Measurements from ENCODE around the gene ZNF438. TPM values are rescaled to one million over a fixed set of nuclear protein-coding genes. Genes with fewer than 3 reads are reported as not detected.

ZNF438 gene
- total and polyA plus RNA-seq, 8 donors = 9.6 to 20.1 (median 10.7) TPM

DNA sequence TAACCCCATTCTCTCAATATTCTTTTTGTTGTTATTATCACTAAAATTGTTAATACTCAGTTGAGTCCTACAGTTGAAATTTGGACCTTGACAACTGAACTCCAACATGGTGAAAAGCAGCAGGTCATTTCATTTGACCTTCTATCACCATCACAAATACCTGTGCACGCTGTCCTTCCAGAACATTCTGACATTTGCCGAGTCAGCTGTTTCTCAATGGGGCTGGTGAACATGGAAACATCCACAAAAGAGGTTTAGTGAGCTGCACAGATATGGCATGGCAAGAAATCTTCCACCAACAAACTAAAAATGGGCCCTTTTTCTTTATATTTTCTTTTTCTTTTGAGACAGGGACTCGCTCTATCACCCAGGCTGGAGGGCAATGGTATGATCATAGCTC lies 169.7 kb downstream of the ZNF438 start:
- intact Hi-C loops (cut with DNase I) = no loop called here
- H3K27ac ChIP-seq = peak overlapping the region; percentile 0 to 28
- H3K4me1 ChIP-seq = peaks cover 8 to 48% of the 10 kb centered on the region in 2 donors

DNA sequence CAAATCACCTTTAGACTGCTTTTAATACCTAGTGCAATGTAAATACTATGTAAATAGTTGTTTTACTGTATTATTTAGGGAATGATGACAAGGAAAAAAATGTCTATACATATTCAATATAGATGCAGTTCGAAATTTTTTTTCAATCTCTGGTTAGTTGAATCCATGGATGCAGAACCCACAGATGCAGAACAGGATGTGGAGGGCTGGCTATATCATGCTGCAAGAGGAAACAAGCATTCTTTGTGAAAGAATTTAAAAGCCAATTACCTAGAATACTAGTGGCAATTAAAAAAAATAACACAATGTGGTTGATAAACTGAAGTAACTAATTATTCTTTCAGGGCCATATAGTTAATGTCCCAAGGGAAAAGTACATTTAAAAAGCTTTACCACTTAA lies 170.4 kb downstream of the ZNF438 start:
- ATAC-seq = no peak
- TF ChIP-seq, protein P1, sequence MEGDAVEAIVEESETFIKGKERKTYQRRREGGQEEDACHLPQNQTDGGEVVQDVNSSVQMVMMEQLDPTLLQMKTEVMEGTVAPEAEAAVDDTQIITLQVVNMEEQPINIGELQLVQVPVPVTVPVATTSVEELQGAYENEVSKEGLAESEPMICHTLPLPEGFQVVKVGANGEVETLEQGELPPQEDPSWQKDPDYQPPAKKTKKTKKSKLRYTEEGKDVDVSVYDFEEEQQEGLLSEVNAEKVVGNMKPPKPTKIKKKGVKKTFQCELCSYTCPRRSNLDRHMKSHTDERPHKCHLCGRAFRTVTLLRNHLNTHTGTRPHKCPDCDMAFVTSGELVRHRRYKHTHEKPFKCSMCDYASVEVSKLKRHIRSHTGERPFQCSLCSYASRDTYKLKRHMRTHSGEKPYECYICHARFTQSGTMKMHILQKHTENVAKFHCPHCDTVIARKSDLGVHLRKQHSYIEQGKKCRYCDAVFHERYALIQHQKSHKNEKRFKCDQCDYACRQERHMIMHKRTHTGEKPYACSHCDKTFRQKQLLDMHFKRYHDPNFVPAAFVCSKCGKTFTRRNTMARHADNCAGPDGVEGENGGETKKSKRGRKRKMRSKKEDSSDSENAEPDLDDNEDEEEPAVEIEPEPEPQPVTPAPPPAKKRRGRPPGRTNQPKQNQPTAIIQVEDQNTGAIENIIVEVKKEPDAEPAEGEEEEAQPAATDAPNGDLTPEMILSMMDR (IDR thresholded peaks at IDR 0.05) = no peak
- intact Hi-C loops (cut with DNase I) = no loop called here
- Histone ChIP-seq H3K36me3 (no peaks in the 10 kb centered on the region), H3K27me3 (no peaks in the 10 kb centered on the region), H3K4me3 (no peak overlapping the region), H3K9me3 (no peaks in the 10 kb centered on the region), H3K27ac (no peak overlapping the region), H3K4me1 (peaks cover 8 to 48% of the 10 kb centered on the region in 2 donors)
- no peak for DNase-seq

More for the DNA sequence above, 169.7 kb downstream of the ZNF438 start:
- Histone ChIP-seq H3K27me3 (no peaks in the 10 kb centered on the region), H3K9me3 (no peaks in the 10 kb centered on the region), H3K4me3 (no peak overlapping the region), H3K36me3 (no peaks in the 10 kb centered on the region)
- TF ChIP-seq, protein P1 (IDR thresholded peaks at IDR 0.05) = no peak
- ATAC-seq (no peak), DNase-seq (no peak)

DNA sequence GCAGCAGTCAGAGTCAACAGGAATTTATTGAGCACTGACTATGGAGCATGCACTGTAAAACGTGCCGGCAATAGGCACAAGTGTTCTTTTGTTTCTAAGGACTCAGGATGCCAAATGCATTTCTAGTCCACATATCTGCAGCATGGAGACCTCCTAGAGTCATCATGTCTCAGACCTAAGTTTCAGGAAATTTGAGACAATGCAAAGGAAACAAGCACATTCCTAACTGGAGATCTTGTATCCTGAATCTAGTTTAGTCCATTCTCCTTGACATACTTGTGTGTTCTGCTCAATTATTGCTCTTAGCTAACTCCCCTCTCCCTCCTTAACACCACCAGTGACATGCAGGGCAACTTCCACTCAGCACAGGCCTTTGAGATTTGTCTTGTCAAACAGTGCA lies 173.2 kb downstream of the ZNF438 start:
- Histone ChIP-seq H3K27ac (peak overlapping the region; percentile 55 to 58), H3K36me3 (no peaks in the 10 kb centered on the region), H3K4me1 (peaks cover 8 to 59% of the 10 kb centered on the region in 2 donors), H3K9me3 (no peaks in the 10 kb centered on the region), H3K27me3 (no peaks in the 10 kb centered on the region), H3K4me3 (no peak overlapping the region)
- TF ChIP-seq, protein P1 (IDR thresholded peaks at IDR 0.05) = no peak
- no peak for DNase-seq
- intact Hi-C loops (cut with DNase I) = no loop called here
- peak; percentile 21 for ATAC-seq

DNA sequence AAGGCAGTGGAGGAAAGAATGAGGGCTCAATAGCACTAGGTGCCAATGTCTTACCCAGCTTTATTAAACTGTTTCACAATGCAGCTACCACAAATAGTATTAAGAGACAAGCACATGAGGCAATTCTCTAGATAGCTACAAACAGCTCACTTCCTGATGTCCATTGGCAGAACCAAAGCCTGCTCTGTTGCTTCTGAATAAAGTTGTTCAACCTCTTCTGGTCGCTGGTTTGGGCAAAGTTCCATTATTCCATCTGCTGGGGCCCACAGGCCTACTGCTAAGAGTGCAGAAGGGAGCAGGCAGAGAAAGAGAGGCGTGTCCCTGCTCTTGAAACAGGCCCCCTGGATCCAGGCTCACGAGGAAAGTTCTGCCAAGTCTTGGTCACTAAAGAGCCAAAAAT lies 173.9 kb downstream of the ZNF438 start:
- DNase-seq (peak in 1 of 4 donors; percentile 70), ATAC-seq (peak; percentile 74)
- Histone ChIP-seq H3K27me3 (no peaks in the 10 kb centered on the region), H3K36me3 (no peaks in the 10 kb centered on the region), H3K27ac (peak overlapping the region; percentile 55 to 58), H3K4me1 (peaks cover 8 to 58% of the 10 kb centered on the region in 2 donors), H3K4me3 (no peak overlapping the region), H3K9me3 (no peaks in the 10 kb centered on the region)
- TF ChIP-seq, protein P1 (IDR thresholded peaks at IDR 0.05) = no peak
- intact Hi-C loops (cut with DNase I) = no loop called here

DNA sequence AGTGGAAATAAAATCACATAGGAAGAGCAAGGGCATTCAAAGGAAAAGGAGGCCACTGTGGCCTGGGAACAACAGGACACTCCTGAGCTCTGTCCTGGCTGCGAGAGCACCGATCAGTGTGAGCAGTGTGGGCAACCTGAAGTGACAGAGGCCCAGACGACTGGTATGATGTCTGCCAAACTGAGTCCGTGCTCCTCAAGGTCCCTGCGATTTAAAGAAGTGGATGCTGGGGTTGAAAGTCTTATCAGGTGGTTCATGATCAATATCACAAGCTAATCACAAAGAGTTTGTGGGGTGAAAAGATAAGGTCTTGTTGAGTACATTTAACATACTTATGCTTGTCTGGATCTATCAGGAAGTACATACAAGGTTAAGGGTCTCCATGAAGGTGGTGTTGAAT lies 176.5 kb downstream of the ZNF438 start:
- Histone ChIP-seq H3K4me3 (no peak overlapping the region), H3K36me3 (peaks cover 0 to 4% of the 10 kb centered on the region in 2 donors), H3K27me3 (no peaks in the 10 kb centered on the region), H3K9me3 (no peaks in the 10 kb centered on the region), H3K4me1 (peaks cover 8 to 32% of the 10 kb centered on the region in 2 donors), H3K27ac (peak overlapping the region in 1 of 2 donors; percentile 34)
- ATAC-seq (no peak), DNase-seq (no peak)
- TF ChIP-seq, protein P1 (IDR thresholded peaks at IDR 0.05) = no peak
- intact Hi-C loops (cut with DNase I) = no loop called here

Data from left lung (tissue), 10 donors.